K562 (cell line): Measurements from ENCODE around the gene GLE1. TPM values are rescaled to one million over a fixed set of nuclear protein-coding genes. Genes with fewer than 3 reads are reported as not detected.
A peak's percentile ranks its signal among the peaks of the same experiment; 100 is the strongest.

Experiments
- ATF6 ChIP-seq: sonication (generic); formaldehyde crosslinking; IDR thresholded peaks from 2 replicates; pipeline ENCODE4 v1.4.0; 2020; ENCODE audit warnings: mild to moderate bottlenecking, missing genetic modification reagents
- E2F1 ChIP-seq: sonication (generic); formaldehyde crosslinking; IDR thresholded peaks from 2 replicates; pipeline ENCODE4 v1.8.1; 2023; ENCODE audit warnings: mild to moderate bottlenecking, missing genetic modification reagents, moderate library complexity
- ELF2 ChIP-seq: fragments of 250-450 bp; sonication (Bioruptor Pico); IDR thresholded peaks from 2 replicates; pipeline ENCODE4 v1.5.0; 2021; ENCODE audit warnings: mild to moderate bottlenecking
- FOXM1 ChIP-seq, 2 experiments: fragments of 450-650 bp in 1 of 2; sonication (generic) in 1 of 2; formaldehyde crosslinking in 1 of 2; IDR thresholded peaks; 2 replicates each; pipeline versions ENCODE4 v1.6.1 to v1.9.0; 2017 to 2022; ENCODE audit warnings: low read depth in 2 of 2, mild to moderate bottlenecking in 2 of 2, missing genetic modification reagents in 1 of 2, moderate library complexity in 1 of 2
- FOXO4 ChIP-seq: fragments of 450-650 bp; formaldehyde crosslinking; IDR thresholded peaks from 2 replicates; pipeline ENCODE4 v1.4.0; 2020; ENCODE audit warnings: mild to moderate bottlenecking, moderate library complexity
- GTF2B ChIP-seq: IDR thresholded peaks from 2 replicates; pipeline ENCODE4 v1.6.1; 2011; ENCODE audit not compliant: insufficient read length; ENCODE audit errors: extremely low read depth
- PHF8 ChIP-seq: fragments of 200-600 bp; sonication (generic); IDR thresholded peaks from 2 replicates; pipeline ENCODE4 v1.6.1; 2012; ENCODE audit warnings: mixed run types, mild to moderate bottlenecking, inconsistent platforms, low read length, moderate library complexity, borderline replicate concordance
- PML ChIP-seq: IDR thresholded peaks from 2 replicates; pipeline ENCODE4 v1.6.1; 2012; ENCODE audit warnings: low read length, inconsistent platforms
- POLR2AphosphoS5 ChIP-seq: IDR thresholded peaks from 2 replicates; pipeline ENCODE4 v1.6.1; 2011; ENCODE audit warnings: mild to moderate bottlenecking, low read depth, low read length, moderate library complexity; ENCODE audit not compliant: control insufficient read depth, insufficient read depth
- RBM39 ChIP-seq: fragments of 200-400 bp; formaldehyde crosslinking; optimal IDR thresholded peaks from 2 replicates; pipeline ENCODE3; 2018; ENCODE audit warnings: low read depth, low read length
- RFX5 ChIP-seq: IDR thresholded peaks from 2 replicates; pipeline ENCODE4 v1.6.1; 2011; ENCODE audit warnings: low read depth, mild to moderate bottlenecking, improper control_type of control experiment, low read length
- THRAP3 ChIP-seq: fragments of 450-650 bp; IDR thresholded peaks from 2 replicates; pipeline ENCODE4 v1.6.1; 2016; ENCODE audit warnings: mild to moderate bottlenecking, inconsistent platforms, borderline replicate concordance
- ZMIZ1 ChIP-seq, 2 experiments: fragments of 150-350 bp in 1 of 2; IDR thresholded peaks; 2 replicates each; pipeline ENCODE4 v1.6.1; 2012 to 2016; ENCODE audit warnings: low read depth in 2 of 2, low read length in 2 of 2, mild to moderate bottlenecking in 1 of 2, moderate library complexity in 1 of 2
- ZNF347 ChIP-seq: fragments of 450-650 bp; formaldehyde crosslinking; IDR thresholded peaks from 2 replicates; pipeline ENCODE4 v1.4.0; 2020; ENCODE audit warnings: low read depth, mild to moderate bottlenecking, moderate library complexity
- ZNF696 ChIP-seq: fragments of 250-450 bp; sonication (Bioruptor Pico); conservative IDR thresholded peaks from 2 replicates; pipeline ENCODE4 v1.4.0; 2020; ENCODE audit warnings: mild to moderate bottlenecking, moderate library complexity
- ZSCAN29 ChIP-seq: fragments of 450-650 bp; IDR thresholded peaks from 2 replicates; pipeline ENCODE4 v1.6.1; 2017
- polyA plus RNA-seq, 8 experiments: library from polyadenylated mRNA; depleted of rRNA in 4 of 8; stranded (reverse) in 5 of 8; unstranded in 3 of 8; fragments of >200 nt; fragmentation: Nextera tagmentation in 2 of 8; fragmentation: Illumina TruSeq in 1 of 8; extraction: Ambion mirVana in 2 of 8; extraction: Trizol in 1 of 8; gene quantifications; 2 replicates each; pipeline versions ENCODE4 v1.2.1 to v1.2.3, GENCODE V29; 2011 to 2014; ENCODE audit warnings: inconsistent platforms in 1 of 8, missing spikeins in 1 of 8
- total RNA-seq, 7 experiments: library from RNA; depleted of rRNA in 6 of 7; stranded (reverse); fragments of >200 nt in 6 of 7; fragmentation: Illumina TruSeq in 2 of 7; extraction: Trizol in 2 of 7; gene quantifications; 2 replicates each; pipeline versions ENCODE4 v1.2.1 to v1.2.3, GENCODE V29; 2011 to 2021; ENCODE audit warnings: low replicate concordance in 1 of 7

Gene GLE1
- total and polyA plus RNA-seq, 9 of the 15 experiments (the other 6 are each of a cell fraction or from before 2014, with no cell fraction given), result 15.9 to 44.8 (median 37.6) TPM

- no peak for TF ChIP-seq FOXO4
- TF ChIP-seq THRAP3, result no peak
- no peak for TF ChIP-seq FOXM1 (IDR thresholded peaks at IDR 0.05; ENCODE audit: low read depth)
- TF ChIP-seq FOXM1 (CRISPR knock-in tag; IDR thresholded peaks at IDR 0.05; ENCODE audit: low read depth), result 0 out of 2 replicates have a peak, but pooled peaks have one; percentile 60
- TF ChIP-seq ZMIZ1 (IDR thresholded peaks at IDR 0.05; ENCODE audit: low read depth in 2 of 2, low read length in 2 of 2), result 0 out of 4 replicates have a peak, but pooled peaks of 1 of the 2 experiments have one; percentile 35
- TF ChIP-seq ZSCAN29, result no peak
- TF ChIP-seq ELF2 (CRISPR knock-in tag), result peak; percentile 92
- no peak for TF ChIP-seq RBM39
- no peak for TF ChIP-seq GTF2B
- TF ChIP-seq ATF6 (CRISPR knock-in tag), result peak; percentile 82
- TF ChIP-seq ZNF347, result no peak
- TF ChIP-seq POLR2AphosphoS5, result peak; percentile 75
- TF ChIP-seq E2F1 (CRISPR knock-in tag), result no peak; the same call in 1 of the 2 replicates
- no peak for TF ChIP-seq RFX5
- TF ChIP-seq ZNF696 (CRISPR knock-in tag), result no peak
- peak; percentile 76 for TF ChIP-seq PML
- peak; percentile 95; the same call in 1 of the 2 replicates for TF ChIP-seq PHF8
Measured at GRCh38 chr9:128504485-128505413, at the start of gene GLE1 (continued).
